HepG2 (cell line): ENCODE data around the gene MRFAP1L1. TPM values are rescaled to one million over a fixed set of nuclear protein-coding genes. Genes with fewer than 3 reads are reported as not detected.

Experiments used
- DZIP1 ChIP-seq: sonication (generic); formaldehyde crosslinking; IDR thresholded peaks from 2 replicates; pipeline ENCODE4 v1.5.0; 2020; ENCODE audit warnings: mild to moderate bottlenecking, missing genetic modification reagents
- NFYC ChIP-seq: IDR thresholded peaks from 2 replicates; pipeline ENCODE4 v1.6.1; 2016; ENCODE audit warnings: missing genetic modification reagents, missing compliant biosample characterization
- PRDM15 ChIP-seq: sonication (generic); formaldehyde crosslinking; IDR thresholded peaks from 2 replicates; pipeline ENCODE4 v1.4.0; 2020; ENCODE audit warnings: missing genetic modification reagents
- RCOR2 ChIP-seq: IDR thresholded peaks from 2 replicates; pipeline ENCODE4 v1.6.1; 2016; ENCODE audit warnings: missing biosample characterization, missing genetic modification reagents
- RERE ChIP-seq: IDR thresholded peaks from 2 replicates; pipeline ENCODE4 v1.6.1; 2016; ENCODE audit warnings: low read depth, missing genetic modification reagents, missing compliant biosample characterization
- REXO4 ChIP-seq: sonication (generic); formaldehyde crosslinking; IDR thresholded peaks from 2 replicates; pipeline ENCODE4 v1.8.0; 2022; ENCODE audit warnings: missing genetic modification reagents, mild to moderate bottlenecking, borderline replicate concordance
- RFX5 ChIP-seq: IDR thresholded peaks from 2 replicates; pipeline ENCODE4 v1.6.1; 2011; ENCODE audit warnings: low read depth, low read length, improper control_type of control experiment
- TBP ChIP-seq: sonication (generic); formaldehyde crosslinking; IDR thresholded peaks from 2 replicates; pipeline ENCODE4 v1.5.0; 2020; ENCODE audit warnings: missing genetic modification reagents
- TOE1 ChIP-seq: sonication (generic); formaldehyde crosslinking; IDR thresholded peaks from 2 replicates; pipeline ENCODE4 v1.4.0; 2020; ENCODE audit warnings: mild to moderate bottlenecking, missing genetic modification reagents
- ZBTB25 ChIP-seq: IDR thresholded peaks from 2 replicates; pipeline ENCODE4 v1.6.1; 2018; ENCODE audit warnings: missing genetic modification reagents
- ZBTB43 ChIP-seq: sonication (generic); formaldehyde crosslinking; conservative IDR thresholded peaks from 2 replicates; pipeline ENCODE4 v1.4.0; 2020; ENCODE audit warnings: missing genetic modification reagents
- ZNF619 ChIP-seq: sonication (generic); formaldehyde crosslinking; IDR thresholded peaks from 2 replicates; pipeline ENCODE4 v1.4.0; 2020; ENCODE audit warnings: mild to moderate bottlenecking, missing genetic modification reagents
- ZNF713 ChIP-seq: sonication (generic); formaldehyde crosslinking; IDR thresholded peaks from 2 replicates; pipeline ENCODE4 v1.4.0; 2020; ENCODE audit warnings: mild to moderate bottlenecking, missing genetic modification reagents
- polyA plus RNA-seq, 8 experiments: library from polyadenylated mRNA; depleted of rRNA in 3 of 8; stranded (reverse) in 7 of 8; unstranded in 1 of 8; fragments of >200 nt; fragmentation: Illumina TruSeq in 4 of 8; extraction: Trizol in 4 of 8; gene quantifications; 2 replicates each; pipeline versions ENCODE4 v1.2.1 to v1.2.3, GENCODE V29; 2011 to 2016; ENCODE audit warnings: low read depth in 4 of 8, missing spikeins in 1 of 8, mixed read lengths in 1 of 8; ENCODE audit not compliant: insufficient read depth in 1 of 8
- total RNA-seq, 5 experiments: library from RNA; depleted of rRNA; stranded (reverse); fragments of >200 nt; fragmentation: Illumina TruSeq; extraction: Trizol; gene quantifications; 2 replicates each; pipeline ENCODE4 v1.2.3, GENCODE V29; 2016; ENCODE audit warnings: low read depth in 1 of 5

MRFAP1L1 gene
- total and polyA plus RNA-seq, 2 of the 13 experiments (the other 11 are each of a cell fraction or from before 2014, with no cell fraction given) = 44.8 to 76.6 TPM

- TF ChIP-seq ZBTB43 (CRISPR knock-in tag) = peak; percentile 96
- no peak; the same call in 1 of the 2 replicates for TF ChIP-seq TOE1 (CRISPR knock-in tag)
- 0 out of 2 replicates have a peak, but pooled peaks have one; percentile 55 for TF ChIP-seq ZNF619 (CRISPR knock-in tag)
- TF ChIP-seq ZBTB25 = peak; percentile 95
- TF ChIP-seq REXO4 (CRISPR knock-in tag) = no peak
- TF ChIP-seq NFYC = peak; percentile 21; the same call in 1 of the 2 replicates
- TF ChIP-seq ZNF713 (CRISPR knock-in tag) = no peak
- TF ChIP-seq PRDM15 (CRISPR knock-in tag) = no peak
- TF ChIP-seq RERE (CRISPR knock-in tag) = peak; percentile 91
- no peak for TF ChIP-seq RFX5
- no peak for TF ChIP-seq TBP
- peak; percentile 91 for TF ChIP-seq RCOR2 (CRISPR knock-in tag)
- TF ChIP-seq DZIP1 (CRISPR knock-in tag) = no peak
Measured at GRCh38 chr4:6695660-6696610, 13.7 kb downstream of the MRFAP1L1 start (continued).
